ENCODE data around the gene CA4. TPM values are rescaled to one million over a fixed set of nuclear protein-coding genes. Genes with fewer than 3 reads are reported as not detected.
"Not testable (repeated sequence)": the region's sequence is repeated elsewhere in the genome, so short reads cannot be mapped to it uniquely, and the experiment has no call there.

Gene CA4
- total RNA-seq = 1 to 10 TPM; 1.0 to 8.7 (median 2.3) TPM

DNA sequence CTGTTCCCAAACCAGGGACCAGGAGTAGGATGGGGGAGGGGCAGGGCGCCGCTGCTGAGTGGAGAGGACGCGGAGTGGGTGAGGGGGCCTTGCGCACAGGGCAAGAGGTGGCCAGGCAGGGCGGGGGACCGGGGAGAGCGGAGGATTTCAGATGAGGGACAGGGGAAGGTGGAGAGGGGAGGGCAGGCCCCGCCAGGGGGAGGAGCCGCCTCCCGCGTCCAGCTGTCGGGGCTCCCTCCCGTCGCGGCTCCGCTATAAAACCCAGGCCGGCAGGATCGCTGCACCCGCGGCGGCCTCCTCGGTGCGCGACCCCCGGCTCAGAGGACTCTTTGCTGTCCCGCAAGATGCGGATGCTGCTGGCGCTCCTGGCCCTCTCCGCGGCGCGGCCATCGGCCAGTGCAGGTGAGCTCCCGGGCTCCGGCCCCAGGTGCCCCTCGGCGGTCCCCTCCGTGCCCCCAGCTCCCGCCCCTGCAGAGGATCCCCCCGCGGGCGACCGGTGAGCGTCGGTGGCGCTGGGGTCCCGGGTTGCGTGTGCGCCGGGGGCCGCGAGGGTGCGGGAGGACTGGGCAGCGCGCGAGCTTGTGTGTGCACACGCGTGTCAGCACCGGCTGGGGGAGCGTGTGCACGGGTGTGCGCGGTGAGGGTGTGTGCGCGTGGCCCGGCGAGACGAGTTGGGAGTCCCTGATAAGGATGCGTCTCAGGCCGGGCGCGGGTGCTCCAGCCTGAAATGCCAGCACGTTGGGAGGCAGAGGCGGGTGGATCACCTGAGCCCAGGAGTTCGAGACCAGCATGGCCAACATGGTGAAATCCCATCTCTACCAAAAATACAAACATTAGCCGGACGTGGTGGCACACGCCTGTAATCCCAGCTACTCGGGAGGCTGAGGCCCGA is at the start of gene CA4:
Gene CA4, plus strand, starts transcription at position 283 of the 892 bp plus-strand sequence. Its CDS starts 62 bp downstream, at position 345.
- H3K36me3 ChIP-seq = no peaks in the 10 kb centered on the region
- no peak for DNase-seq (ENCODE audit: low spot score in 2 of 2)
- peak within 1 kb of the TSS in 1 of 4 donors; percentile 36 for H3K4me3 ChIP-seq
- peaks cover 0 to 97% of the 10 kb centered on the region in 2 donors for H3K27me3 ChIP-seq
- WGBS, 2 donors = 3% methylated on average over 44 to 51 of the region's 81 CpGs
- H3K27ac ChIP-seq = no peak within 1 kb of the TSS
- H3K9me3 ChIP-seq = no peaks in the 10 kb centered on the region
- TF ChIP-seq POLR2A (IDR thresholded peaks at IDR 0.05) (no peak), CTCF (IDR thresholded peaks at IDR 0.05) (no peak), EP300 (IDR thresholded peaks at IDR 0.05) (no peak)
- peaks cover 0 to 33% (median 5%) of the 10 kb centered on the region in 4 donors for H3K4me1 ChIP-seq

- not testable (repeated sequence) for H3K36me3 ChIP-seq; H3K4me1 ChIP-seq; H3K9me3 ChIP-seq; H3K4me3 ChIP-seq; H3K27me3 ChIP-seq; H3K27ac ChIP-seq; DNase-seq (ENCODE audit: low spot score in 2 of 2)
- WGBS, 2 donors = 67 to 69% methylated on average over 2 of the region's 2 CpGs
Observed at GRCh38 chr17:60100577-60100976, 49.2 kb upstream of the CA4 start.

DNA sequence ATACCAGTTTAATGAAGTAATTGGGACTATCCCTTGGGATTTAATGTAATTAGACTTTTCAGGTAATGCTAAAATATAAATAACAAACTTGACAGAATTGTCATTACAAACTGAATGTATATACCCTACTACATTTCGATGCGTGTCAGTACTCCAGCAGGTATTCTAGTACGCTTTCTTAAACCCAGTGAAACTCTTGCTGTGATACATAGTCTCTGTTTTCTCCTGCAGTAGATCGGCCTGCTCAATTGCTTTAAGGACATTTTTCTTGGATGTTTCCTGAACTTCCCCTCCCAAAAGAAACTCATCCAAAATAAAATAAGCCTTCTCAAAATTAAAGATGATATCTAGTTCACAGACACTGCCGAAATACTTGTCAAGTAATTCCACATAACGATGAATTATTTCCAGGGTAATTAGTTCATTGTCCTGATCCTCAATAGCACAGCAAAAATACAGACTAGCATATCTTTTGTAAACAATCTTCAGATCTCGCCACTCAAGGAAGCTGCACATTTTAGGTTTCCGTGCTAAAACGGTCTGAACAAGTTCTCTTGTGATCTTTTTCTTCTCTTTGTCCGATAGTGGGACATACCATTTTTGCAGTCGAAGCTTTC is 47.6 kb upstream of the CA4 start:
- not testable (repeated sequence) for DNase-seq (ENCODE audit: low spot score in 2 of 2); H3K27me3 ChIP-seq; H3K36me3 ChIP-seq; H3K4me1 ChIP-seq; H3K9me3 ChIP-seq
- Histone ChIP-seq H3K27ac (peak overlapping the region in 3 of 4 donors; percentile 50 to 70 (median 56)), H3K4me3 (peak overlapping the region in 2 of 4 donors; percentile 33 to 37)
- WGBS, 2 donors = 31 to 32% methylated on average over 11 of the region's 11 CpGs

DNA sequence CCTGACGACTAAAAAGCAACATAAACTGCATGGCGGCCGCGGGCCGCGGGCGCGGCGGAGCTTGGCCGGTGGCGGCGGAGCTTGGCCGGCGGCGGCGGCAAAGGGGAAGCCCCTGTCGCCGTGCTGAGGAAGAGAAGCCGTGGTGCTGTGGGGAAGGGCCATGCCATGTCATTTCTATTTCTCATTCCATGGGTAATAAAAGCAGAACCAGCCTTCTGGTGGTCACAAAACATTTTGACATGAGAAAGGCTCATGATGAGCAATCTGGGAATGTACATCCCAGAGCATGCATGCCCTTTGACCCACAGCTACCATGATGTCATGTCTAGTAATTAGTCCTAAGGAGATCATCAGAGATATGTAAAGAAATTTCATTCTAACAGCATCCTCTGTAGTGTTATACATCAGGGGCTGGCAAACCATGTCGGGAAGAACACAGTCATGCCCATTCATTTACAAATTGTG is 47.1 kb upstream of the CA4 start:
- no peaks in the 10 kb centered on the region for H3K36me3 ChIP-seq
- no peaks in the 10 kb centered on the region for H3K27me3 ChIP-seq
- no peaks in the 10 kb centered on the region for H3K4me1 ChIP-seq
- 10 to 13% methylated on average over 19 to 20 of the region's 20 CpGs for WGBS, 2 donors
- no peaks in the 10 kb centered on the region for H3K9me3 ChIP-seq
- TF ChIP-seq EP300 (IDR thresholded peaks at IDR 0.05) = no peak
- no peak for DNase-seq (ENCODE audit: low spot score in 2 of 2)
- peak overlapping the region in 2 of 4 donors; percentile 33 to 37 for H3K4me3 ChIP-seq
- peak overlapping the region in 3 of 4 donors; percentile 50 to 70 (median 56) for H3K27ac ChIP-seq

DNA sequence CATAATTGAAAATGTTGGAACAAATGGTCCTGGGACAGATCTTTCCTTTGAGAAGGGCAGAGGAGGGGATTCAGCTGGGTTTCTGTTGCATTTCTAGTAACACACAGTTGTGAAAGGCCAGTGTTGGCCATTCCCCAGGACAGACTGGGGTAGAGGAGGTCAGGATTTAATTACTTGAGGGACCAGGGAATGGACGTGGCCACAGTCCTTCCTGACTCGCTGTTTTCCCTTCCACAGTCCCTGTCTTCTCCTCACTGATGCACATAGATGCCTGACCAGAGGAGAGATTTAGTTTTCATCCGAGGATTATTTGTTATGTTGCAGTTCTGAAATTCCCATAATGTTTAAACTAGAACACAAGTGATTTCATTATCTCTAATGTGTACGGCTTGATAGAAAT is 45.8 kb upstream of the CA4 start:
- no peaks in the 10 kb centered on the region for H3K27me3 ChIP-seq
- TF ChIP-seq EP300 (IDR thresholded peaks at IDR 0.05) (no peak), CTCF (IDR thresholded peaks at IDR 0.05) (no peak), POLR2A (IDR thresholded peaks at IDR 0.05) (no peak)
- H3K4me1 ChIP-seq = no peaks in the 10 kb centered on the region
- no peak for DNase-seq (ENCODE audit: low spot score in 2 of 2)
- no peaks in the 10 kb centered on the region for H3K9me3 ChIP-seq
- H3K4me3 ChIP-seq = no peak overlapping the region
- no peak overlapping the region for H3K27ac ChIP-seq
- H3K36me3 ChIP-seq = no peaks in the 10 kb centered on the region
- WGBS, 2 donors = 85 to 89% methylated on average over 4 of the region's 4 CpGs

DNA sequence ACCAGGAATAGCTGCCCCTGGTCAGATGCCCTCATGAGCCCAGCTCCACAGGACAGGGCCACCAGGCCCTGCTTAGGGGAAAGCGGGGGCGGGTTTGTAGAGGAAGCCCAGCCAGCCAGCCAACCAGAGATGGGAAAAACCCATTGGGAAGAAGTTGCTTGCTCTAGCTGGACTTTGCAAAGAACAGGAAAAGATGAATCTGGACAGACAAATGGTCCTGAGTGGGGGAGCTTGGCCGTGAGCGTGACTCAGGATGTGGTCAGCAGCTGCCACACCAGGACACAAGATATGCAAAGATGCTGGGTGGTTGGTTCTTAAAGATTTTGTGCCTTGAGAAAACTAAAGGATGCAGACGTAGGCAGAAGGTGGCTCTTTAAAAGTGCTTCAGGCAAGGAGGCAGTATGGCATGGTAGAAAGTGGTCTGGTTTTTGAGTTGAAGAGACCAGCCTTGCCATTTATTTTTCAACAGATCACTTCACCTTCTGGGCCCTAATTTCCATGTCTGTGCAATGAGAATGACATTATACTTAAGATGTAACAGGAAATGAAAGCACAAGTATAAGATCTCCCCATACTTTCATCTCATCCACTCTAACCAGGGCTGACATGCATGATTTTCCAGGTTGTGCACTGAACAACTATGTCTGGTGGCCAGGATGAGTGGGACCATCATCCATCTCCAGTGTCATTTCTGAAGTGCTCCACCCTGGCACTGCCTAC is 43.3 kb upstream of the CA4 start:
- DNase-seq (ENCODE audit: low spot score in 2 of 2) = no peak
- whole genome bisulfite sequencing, 2 donors = 91 to 95% methylated on average over 5 of the region's 5 CpGs
- Histone ChIP-seq H3K9me3 (no peaks in the 10 kb centered on the region), H3K27me3 (no peaks in the 10 kb centered on the region), H3K27ac (no peak overlapping the region), H3K4me3 (no peak overlapping the region), H3K4me1 (no peaks in the 10 kb centered on the region), H3K36me3 (no peaks in the 10 kb centered on the region)
- TF ChIP-seq CTCF (IDR thresholded peaks at IDR 0.05) (no peak), POLR2A (IDR thresholded peaks at IDR 0.05) (no peak), EP300 (IDR thresholded peaks at IDR 0.05) (no peak)

Measured in tibial nerve (tissue), 4 donors.